ENCODE measurements around the gene HOXC12.

The HOXC12 gene

DNA sequence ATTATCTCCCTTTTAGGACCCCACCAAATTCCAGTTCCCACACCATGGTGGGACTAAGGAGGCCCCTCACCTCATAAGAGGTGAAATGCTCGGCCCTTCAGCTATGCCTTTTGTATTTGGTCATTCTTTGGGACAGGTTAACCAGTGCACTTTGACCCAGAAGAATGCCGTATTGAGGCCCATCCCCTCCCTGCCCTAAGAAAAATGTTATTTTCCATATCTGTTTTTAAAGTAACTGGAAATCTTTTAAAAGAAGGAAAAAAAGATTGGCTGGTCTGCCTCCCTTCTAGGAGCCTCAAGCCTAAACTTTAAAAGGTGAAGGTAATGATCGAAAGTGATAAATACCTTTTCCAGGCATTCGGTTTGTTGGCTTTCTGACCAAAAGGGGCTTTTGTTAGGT is 21.8 kb upstream of the HOXC12 start:
- Histone ChIP-seq H3K9ac (ENCODE audit: low read depth, low read length) (no peak overlapping the region), H3K36me3 (ENCODE audit: insufficient read depth, low read length) (no peaks in the 10 kb centered on the region), H3K9me3 (ENCODE audit: insufficient read depth, low read depth, low read length) (no peaks in the 10 kb centered on the region), H3K27me3 (ENCODE audit: insufficient read depth, low read length) (peaks cover 100% of the 10 kb centered on the region), H3K27ac (ENCODE audit: low read depth, low read length) (no peak overlapping the region), H3K4me1 (ENCODE audit: insufficient read depth, low read length) (no peaks in the 10 kb centered on the region), H3K4me3 (ENCODE audit: low read length) (no peak overlapping the region)
- 70% methylated on average over 4 of the region's 4 CpGs for WGBS

DNA sequence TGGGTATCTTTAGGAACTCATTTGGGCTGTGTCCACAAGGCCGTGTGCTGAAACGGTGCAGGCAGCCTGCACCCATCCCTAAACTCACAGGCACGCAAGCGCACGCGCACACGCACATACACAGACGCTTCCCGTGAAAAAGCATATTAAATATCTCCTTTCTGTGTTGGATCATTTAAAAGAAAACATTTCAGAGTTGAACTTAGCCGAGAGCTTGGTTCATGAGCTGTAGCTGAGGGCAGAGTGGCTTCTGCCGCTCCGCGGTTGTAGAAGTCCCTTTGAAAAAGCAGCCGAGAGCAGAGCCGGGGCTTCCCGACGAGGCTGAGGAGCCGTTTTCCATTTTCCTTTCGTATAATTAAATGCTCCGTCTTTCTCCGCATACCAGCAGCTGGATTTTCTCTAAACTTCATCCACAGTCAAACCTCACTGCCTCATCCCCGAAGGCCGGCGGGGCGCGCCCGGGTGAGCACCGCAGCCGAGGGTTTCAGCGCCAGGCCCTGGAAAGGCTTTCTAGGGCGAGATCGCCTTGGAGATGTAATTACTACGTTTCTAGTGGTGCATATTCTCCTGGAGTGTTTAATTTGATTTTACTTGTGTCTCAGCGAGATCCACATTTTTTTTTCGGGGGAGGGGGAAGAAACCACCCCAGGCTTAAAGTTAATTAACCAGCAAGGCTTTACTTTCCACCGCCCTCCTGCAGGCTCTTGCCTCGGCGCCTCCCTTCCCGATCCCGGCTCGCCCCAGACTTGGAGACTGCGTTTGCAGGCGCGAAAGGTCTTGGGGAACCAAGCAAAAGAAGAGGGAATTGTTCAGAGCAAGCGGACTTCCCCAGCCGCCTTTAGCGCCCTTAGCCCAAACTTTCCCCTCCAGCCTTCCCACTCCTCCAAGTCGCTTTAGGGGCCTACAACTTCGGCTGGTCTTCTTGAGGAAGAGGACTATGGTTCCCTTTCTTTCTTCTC is 19.0 kb upstream of the HOXC12 start:
- no peak overlapping the region for H3K4me3 ChIP-seq (ENCODE audit: low read length)
- no peaks in the 10 kb centered on the region for H3K36me3 ChIP-seq (ENCODE audit: insufficient read depth, low read length)
- 32% methylated on average over 49 of the region's 49 CpGs for WGBS
- H3K9me3 ChIP-seq (ENCODE audit: insufficient read depth, low read depth, low read length): no peaks in the 10 kb centered on the region
- H3K4me1 ChIP-seq (ENCODE audit: insufficient read depth, low read length): peaks cover 2% of the 10 kb centered on the region; the same call in 1 of the 2 replicates
- peaks cover 100% of the 10 kb centered on the region for H3K27me3 ChIP-seq (ENCODE audit: insufficient read depth, low read length)
- no peak overlapping the region for H3K9ac ChIP-seq (ENCODE audit: low read depth, low read length)
- H3K27ac ChIP-seq (ENCODE audit: low read depth, low read length): no peak overlapping the region

DNA sequence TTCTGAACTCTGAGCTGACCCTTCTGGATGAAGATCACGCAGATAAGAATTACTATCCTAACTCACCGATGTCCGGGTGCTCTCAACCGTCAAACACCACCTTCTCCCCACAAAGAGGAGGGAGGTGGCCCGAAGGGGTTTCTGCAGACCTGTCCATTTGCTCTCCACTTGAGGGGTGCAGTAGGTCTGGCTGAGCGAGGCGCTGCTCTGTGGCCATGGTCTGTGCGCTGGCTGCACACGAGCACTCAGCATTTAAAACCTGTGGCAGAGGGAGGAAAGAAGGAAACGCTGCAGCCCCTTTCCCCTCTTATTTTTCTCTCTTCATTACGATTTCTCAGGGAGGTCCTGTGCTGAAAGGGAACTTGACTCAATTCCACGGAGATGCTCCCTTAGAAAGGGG is 17.6 kb upstream of the HOXC12 start:
- 75% methylated on average over 12 of the region's 12 CpGs for WGBS
- Histone ChIP-seq H3K9ac (ENCODE audit: low read depth, low read length) (no peak overlapping the region), H3K4me1 (ENCODE audit: insufficient read depth, low read length) (peaks cover 2% of the 10 kb centered on the region; the same call in 1 of the 2 replicates), H3K4me3 (ENCODE audit: low read length) (no peak overlapping the region), H3K36me3 (ENCODE audit: insufficient read depth, low read length) (no peaks in the 10 kb centered on the region), H3K9me3 (ENCODE audit: insufficient read depth, low read depth, low read length) (no peaks in the 10 kb centered on the region), H3K27ac (ENCODE audit: low read depth, low read length) (no peak overlapping the region), H3K27me3 (ENCODE audit: insufficient read depth, low read length) (peaks cover 100% of the 10 kb centered on the region)

DNA sequence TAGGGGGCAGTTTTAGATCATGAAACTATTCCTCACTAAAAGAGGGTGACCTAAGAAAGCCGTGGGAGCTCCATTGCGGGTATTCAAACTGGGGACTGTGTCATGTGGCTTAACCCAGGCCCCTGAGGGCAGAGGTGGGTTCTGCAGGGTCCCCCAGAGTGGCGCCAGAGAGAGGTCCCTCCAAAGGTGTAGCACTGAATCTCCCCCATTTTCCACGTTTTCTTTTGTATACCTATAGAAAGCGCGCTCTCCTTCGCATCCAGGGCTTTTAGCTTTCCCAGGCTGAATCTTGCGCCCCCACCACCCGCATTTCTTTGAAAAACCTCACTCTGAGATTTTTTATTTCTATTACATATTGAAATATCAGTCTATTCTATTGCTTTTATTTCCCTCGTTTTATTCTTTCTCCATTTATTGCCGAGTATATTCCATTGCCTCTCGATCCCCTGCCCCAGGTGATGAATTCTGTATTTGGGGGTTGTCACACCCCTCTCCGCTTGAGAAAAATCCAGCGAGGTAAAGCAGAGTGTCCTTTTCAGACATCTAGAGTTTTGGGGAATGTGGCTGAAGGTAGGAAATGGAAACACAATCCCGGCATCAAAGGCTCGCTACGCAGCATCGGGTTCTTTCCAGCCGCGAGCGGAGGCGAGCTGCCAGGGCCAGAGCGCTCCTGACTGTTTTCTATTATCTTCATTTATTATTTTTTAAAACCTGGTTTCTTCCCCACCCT is 16.9 kb upstream of the HOXC12 start:
- H3K9ac ChIP-seq (ENCODE audit: low read depth, low read length): no peak overlapping the region
- no peaks in the 10 kb centered on the region for H3K9me3 ChIP-seq (ENCODE audit: insufficient read depth, low read depth, low read length)
- H3K27ac ChIP-seq (ENCODE audit: low read depth, low read length): no peak overlapping the region
- peaks cover 100% of the 10 kb centered on the region for H3K27me3 ChIP-seq (ENCODE audit: insufficient read depth, low read length)
- 63% methylated on average over 22 of the region's 23 CpGs for WGBS
- H3K36me3 ChIP-seq (ENCODE audit: insufficient read depth, low read length): no peaks in the 10 kb centered on the region
- peaks cover 2% of the 10 kb centered on the region; the same call in 1 of the 2 replicates for H3K4me1 ChIP-seq (ENCODE audit: insufficient read depth, low read length)
- H3K4me3 ChIP-seq (ENCODE audit: low read length): no peak overlapping the region

DNA sequence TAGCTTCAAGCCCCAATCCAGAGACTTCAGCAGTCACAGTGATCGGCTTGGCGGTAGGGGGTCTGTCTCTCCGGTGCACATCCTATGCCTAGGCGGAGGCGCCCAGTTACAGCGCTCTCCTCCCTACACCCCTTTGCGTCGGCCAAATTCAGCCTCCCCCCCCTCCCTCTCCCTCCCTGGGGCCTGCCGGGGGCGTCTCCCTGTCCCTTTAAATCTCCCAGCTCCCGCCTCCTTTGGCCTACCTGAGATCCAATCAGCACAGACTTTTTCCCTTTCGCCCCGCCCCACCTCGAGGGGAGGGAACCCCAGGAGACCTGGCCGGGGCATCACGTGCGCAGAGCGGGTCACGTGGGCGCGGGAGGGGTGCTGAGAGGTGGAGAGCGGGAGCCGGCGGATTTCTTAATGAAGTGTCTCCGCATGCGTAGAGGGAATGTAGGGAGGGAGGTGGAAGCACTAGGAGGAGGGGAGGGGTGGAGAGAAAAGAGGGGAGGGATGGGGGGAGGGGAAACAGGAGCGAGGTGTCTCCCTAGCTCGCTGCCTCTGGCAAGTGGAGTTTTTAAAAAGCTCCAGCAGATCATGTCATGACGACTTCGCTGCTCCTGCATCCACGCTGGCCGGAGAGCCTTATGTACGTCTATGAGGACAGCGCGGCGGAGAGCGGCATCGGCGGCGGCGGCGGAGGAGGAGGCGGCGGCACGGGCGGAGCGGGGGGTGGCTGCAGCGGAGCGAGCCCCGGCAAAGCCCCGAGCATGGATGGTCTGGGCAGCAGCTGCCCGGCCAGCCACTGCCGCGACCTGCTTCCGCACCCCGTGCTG is 16.2 kb upstream of the HOXC12 start, which contains the start of gene HOXC13:
HOXC13 (plus strand) TSS at position 506 of the 815 bp plus-strand sequence; CDS start at position 582, 76 bp downstream.
- Histone ChIP-seq H3K4me3 (ENCODE audit: low read length) (0 out of 2 replicates have a peak within 1 kb of the TSS, but pooled peaks have one; percentile 8), H3K27me3 (ENCODE audit: insufficient read depth, low read length) (peaks cover 100% of the 10 kb centered on the region), H3K9me3 (ENCODE audit: insufficient read depth, low read depth, low read length) (no peaks in the 10 kb centered on the region), H3K27ac (ENCODE audit: low read depth, low read length) (no peak within 1 kb of the TSS), H3K4me1 (ENCODE audit: insufficient read depth, low read length) (peaks cover 2% of the 10 kb centered on the region; the same call in 1 of the 2 replicates), H3K9ac (ENCODE audit: low read depth, low read length) (no peak within 1 kb of the TSS), H3K36me3 (ENCODE audit: insufficient read depth, low read length) (no peaks in the 10 kb centered on the region)
- 15% methylated on average over 56 of the region's 56 CpGs for WGBS

DNA sequence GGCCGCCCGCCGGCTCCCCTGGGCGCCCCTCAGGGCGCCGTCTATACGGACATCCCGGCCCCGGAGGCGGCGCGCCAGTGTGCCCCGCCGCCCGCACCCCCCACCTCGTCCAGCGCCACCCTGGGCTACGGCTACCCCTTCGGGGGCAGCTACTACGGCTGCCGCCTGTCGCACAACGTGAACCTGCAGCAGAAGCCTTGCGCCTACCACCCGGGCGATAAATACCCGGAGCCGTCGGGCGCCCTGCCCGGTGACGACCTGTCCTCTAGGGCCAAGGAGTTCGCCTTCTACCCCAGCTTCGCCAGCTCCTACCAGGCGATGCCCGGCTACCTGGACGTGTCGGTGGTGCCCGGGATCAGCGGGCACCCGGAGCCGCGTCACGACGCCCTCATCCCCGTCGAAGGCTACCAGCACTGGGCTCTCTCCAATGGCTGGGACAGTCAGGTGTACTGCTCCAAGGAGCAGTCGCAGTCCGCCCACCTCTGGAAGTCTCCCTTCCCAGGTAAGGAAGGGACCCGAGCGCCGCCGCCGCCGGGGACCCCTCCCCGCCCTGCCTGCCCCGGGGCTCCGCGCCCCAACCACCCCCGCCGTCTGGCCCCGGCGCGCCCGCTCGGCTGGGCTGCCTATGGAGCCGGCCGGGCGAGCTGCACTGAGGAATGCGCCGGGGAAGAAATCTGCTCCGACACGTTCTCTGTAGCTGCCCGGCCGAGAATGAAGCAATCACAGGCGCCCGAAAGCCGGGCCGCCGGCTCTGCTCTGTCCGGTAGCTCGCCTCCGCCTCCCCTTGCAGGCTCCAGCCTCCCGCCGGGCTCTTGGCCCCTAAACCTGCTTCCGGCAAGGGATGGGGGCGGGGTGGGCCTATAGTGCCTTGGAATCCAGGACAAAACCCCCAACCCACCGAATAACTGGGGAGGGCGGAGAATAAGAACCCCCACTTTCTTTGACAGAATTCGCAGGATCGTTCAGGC is 15.3 kb upstream of the HOXC12 start:
- Histone ChIP-seq H3K27ac (ENCODE audit: low read depth, low read length) (no peak overlapping the region), H3K36me3 (ENCODE audit: insufficient read depth, low read length) (no peaks in the 10 kb centered on the region), H3K4me1 (ENCODE audit: insufficient read depth, low read length) (peaks cover 2% of the 10 kb centered on the region; the same call in 1 of the 2 replicates), H3K27me3 (ENCODE audit: insufficient read depth, low read length) (peaks cover 100% of the 10 kb centered on the region), H3K9me3 (ENCODE audit: insufficient read depth, low read depth, low read length) (no peaks in the 10 kb centered on the region), H3K9ac (ENCODE audit: low read depth, low read length) (no peak overlapping the region), H3K4me3 (ENCODE audit: low read length) (0 out of 2 replicates have a peak overlapping the region, but pooled peaks have one; percentile 8)
- WGBS: 20% methylated on average over 87 of the region's 91 CpGs

DNA sequence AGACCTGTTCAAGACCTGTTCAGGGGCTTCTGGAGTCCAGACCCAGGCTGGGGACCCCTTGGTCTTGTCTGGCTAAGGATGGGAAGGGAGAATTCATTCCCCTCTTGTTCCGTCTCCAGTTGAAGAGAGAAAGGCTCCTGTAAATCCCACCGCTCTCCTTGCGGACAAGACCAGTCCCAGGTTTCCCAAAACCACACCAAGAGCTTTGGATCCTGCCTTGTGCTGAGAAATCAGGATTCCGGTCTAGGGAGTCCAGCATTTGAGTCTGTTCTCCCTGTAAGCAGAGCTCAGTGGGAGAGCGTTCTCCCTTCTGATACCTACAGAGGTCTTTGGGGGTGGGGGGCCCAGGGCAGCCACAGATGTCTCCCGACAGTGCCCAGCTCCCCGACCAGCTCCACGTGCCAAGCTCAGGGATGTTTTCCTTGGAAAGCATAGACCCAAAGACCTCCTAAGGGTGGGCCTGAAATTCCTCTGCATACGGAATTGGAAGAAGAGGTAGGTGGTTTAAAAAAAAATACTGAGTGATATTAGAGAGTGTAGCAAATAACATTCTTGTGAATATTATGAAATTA is 14.2 kb upstream of the HOXC12 start:
- H3K27ac ChIP-seq (ENCODE audit: low read depth, low read length): no peak overlapping the region
- H3K4me3 ChIP-seq (ENCODE audit: low read length): no peak overlapping the region
- H3K27me3 ChIP-seq (ENCODE audit: insufficient read depth, low read length): peaks cover 100% of the 10 kb centered on the region
- H3K4me1 ChIP-seq (ENCODE audit: insufficient read depth, low read length): peaks cover 2% of the 10 kb centered on the region; the same call in 1 of the 2 replicates
- no peaks in the 10 kb centered on the region for H3K9me3 ChIP-seq (ENCODE audit: insufficient read depth, low read depth, low read length)
- no peaks in the 10 kb centered on the region for H3K36me3 ChIP-seq (ENCODE audit: insufficient read depth, low read length)
- H3K9ac ChIP-seq (ENCODE audit: low read depth, low read length): no peak overlapping the region
- 47% methylated on average over 9 of the region's 9 CpGs for WGBS

DNA sequence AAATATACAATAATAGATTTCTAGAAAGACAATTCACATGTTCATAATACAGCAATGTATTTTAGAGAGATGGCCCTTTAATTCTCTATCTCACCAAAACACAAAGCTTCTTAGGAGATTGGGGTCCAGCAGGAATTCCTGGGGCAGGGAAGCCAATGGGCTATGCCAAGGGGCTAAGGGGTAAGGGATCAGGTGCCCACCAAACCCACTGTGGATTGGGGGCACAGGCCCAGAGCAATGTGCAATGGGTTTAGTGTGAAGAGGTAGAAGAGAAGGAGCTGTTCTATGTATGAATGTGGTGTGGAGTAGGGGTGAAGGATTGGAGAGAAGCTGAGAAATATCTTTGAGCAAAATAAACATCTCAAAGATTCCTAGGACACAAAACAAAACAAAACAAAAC is 13.5 kb upstream of the HOXC12 start:
- Histone ChIP-seq H3K27me3 (ENCODE audit: insufficient read depth, low read length) (peaks cover 100% of the 10 kb centered on the region), H3K4me3 (ENCODE audit: low read length) (no peak overlapping the region), H3K4me1 (ENCODE audit: insufficient read depth, low read length) (peaks cover 2% of the 10 kb centered on the region; the same call in 1 of the 2 replicates), H3K36me3 (ENCODE audit: insufficient read depth, low read length) (no peaks in the 10 kb centered on the region), H3K9me3 (ENCODE audit: insufficient read depth, low read depth, low read length) (no peaks in the 10 kb centered on the region), H3K27ac (ENCODE audit: low read depth, low read length) (no peak overlapping the region), H3K9ac (ENCODE audit: low read depth, low read length) (no peak overlapping the region)

DNA sequence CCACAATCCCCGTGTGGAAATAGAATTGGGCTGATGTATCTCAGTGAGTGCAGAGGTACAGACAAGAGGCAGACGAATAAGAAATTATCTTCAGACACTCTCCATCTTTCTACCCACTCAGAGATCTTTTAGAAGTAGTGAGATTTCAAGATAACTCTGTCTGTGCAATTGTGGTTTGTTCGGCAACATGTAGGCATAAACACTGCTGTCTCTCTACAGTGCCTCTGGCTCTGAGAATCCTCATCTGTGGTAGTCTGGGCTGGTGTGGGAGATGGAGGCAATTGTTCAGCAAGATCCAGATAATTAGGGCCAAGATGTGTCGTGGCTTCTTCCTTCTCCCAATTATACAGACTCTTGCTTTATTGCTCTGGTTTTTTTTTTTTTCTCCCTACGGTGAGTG is 13.0 kb upstream of the HOXC12 start:
- H3K9me3 ChIP-seq (ENCODE audit: insufficient read depth, low read depth, low read length): no peaks in the 10 kb centered on the region

More for the DNA sequence above, 13.0 kb upstream of the HOXC12 start:
- Histone ChIP-seq H3K36me3 (ENCODE audit: insufficient read depth, low read length) (no peaks in the 10 kb centered on the region), H3K4me1 (ENCODE audit: insufficient read depth, low read length) (peaks cover 2% of the 10 kb centered on the region; the same call in 1 of the 2 replicates), H3K27me3 (ENCODE audit: insufficient read depth, low read length) (peaks cover 100% of the 10 kb centered on the region), H3K9ac (ENCODE audit: low read depth, low read length) (no peak overlapping the region), H3K4me3 (ENCODE audit: low read length) (no peak overlapping the region), H3K27ac (ENCODE audit: low read depth, low read length) (no peak overlapping the region)
- WGBS: 57% methylated on average over 2 of the region's 5 CpGs
